ENCODE results near the gene SLCO2B1. TPM values are rescaled to one million over a fixed set of nuclear protein-coding genes. Genes with fewer than 3 reads are reported as not detected.

SLCO2B1 gene
- total and polyA plus RNA-seq, 4 donors, result 52.7 to 184 (median 135) TPM

DNA sequence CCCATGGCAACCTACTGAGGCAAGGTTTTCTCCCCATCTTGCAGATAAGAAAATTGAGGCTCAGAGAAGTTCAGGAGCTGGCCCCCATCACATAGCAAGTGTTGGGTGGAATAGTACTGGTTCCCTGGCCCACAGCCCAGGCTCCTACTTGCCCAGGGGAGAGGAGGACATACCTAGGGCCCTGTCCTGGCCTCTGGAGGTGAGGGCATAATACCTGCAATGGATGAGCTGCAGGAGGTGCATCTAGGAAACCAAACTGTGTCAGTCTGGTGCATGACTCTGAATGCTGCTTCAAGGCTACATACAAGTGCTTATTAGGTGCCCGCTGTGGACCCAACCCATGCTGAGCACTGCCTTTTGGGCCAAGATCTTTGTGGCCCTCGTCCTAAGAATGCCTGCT, 49.6 kb downstream of the SLCO2B1 start (continued):
- no peak for TF ChIP-seq EGR1 (IDR thresholded peaks at IDR 0.05; ENCODE audit: low read depth in 2 of 2)
- TF ChIP-seq GABPA (IDR thresholded peaks at IDR 0.05 in 1 of 2, conservative IDR thresholded peaks at IDR 0.05 in 1 of 2), result no peak
- TF ChIP-seq RXRA (IDR thresholded peaks at IDR 0.05), result no peak
- no peak for TF ChIP-seq TAF1 (conservative IDR thresholded peaks at IDR 0.05)
- no peak for TF ChIP-seq RAD21 (IDR thresholded peaks at IDR 0.05)
- TF ChIP-seq, protein P1, sequence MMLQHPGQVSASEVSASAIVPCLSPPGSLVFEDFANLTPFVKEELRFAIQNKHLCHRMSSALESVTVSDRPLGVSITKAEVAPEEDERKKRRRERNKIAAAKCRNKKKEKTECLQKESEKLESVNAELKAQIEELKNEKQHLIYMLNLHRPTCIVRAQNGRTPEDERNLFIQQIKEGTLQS (IDR thresholded peaks at IDR 0.05), result no peak
- TF ChIP-seq JUND (IDR thresholded peaks at IDR 0.05), result no peak
- TF ChIP-seq SP1 (IDR thresholded peaks at IDR 0.05), result no peak
- no peak for TF ChIP-seq YY1 (IDR thresholded peaks at IDR 0.05)

DNA sequence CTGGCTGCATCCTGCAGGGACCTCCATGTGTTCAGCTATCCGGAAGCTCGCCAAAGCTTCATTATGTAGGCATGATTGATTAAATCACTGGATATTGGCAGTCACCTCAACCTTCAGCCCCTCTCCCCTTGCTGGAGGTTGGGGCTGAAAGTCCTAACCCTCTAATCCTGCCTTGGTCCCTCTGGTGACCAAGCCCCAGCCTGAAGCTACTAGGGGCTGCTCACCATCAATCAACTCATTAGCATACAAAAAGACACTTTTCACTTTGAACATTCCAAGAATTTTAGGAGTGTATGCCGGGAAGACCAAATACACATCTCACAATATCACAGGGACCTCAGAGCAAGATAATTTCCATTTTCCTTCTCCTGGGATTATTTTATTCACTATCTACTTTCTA, 50.9 kb downstream of the SLCO2B1 start:
- TF ChIP-seq, protein P2, sequence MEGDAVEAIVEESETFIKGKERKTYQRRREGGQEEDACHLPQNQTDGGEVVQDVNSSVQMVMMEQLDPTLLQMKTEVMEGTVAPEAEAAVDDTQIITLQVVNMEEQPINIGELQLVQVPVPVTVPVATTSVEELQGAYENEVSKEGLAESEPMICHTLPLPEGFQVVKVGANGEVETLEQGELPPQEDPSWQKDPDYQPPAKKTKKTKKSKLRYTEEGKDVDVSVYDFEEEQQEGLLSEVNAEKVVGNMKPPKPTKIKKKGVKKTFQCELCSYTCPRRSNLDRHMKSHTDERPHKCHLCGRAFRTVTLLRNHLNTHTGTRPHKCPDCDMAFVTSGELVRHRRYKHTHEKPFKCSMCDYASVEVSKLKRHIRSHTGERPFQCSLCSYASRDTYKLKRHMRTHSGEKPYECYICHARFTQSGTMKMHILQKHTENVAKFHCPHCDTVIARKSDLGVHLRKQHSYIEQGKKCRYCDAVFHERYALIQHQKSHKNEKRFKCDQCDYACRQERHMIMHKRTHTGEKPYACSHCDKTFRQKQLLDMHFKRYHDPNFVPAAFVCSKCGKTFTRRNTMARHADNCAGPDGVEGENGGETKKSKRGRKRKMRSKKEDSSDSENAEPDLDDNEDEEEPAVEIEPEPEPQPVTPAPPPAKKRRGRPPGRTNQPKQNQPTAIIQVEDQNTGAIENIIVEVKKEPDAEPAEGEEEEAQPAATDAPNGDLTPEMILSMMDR (IDR thresholded peaks at IDR 0.05; ENCODE audit: low read depth, low read length, missing input control), result no peak
- TF ChIP-seq RXRA (IDR thresholded peaks at IDR 0.05), result no peak
- no peak for TF ChIP-seq FOXA1 (IDR thresholded peaks at IDR 0.05)
- TF ChIP-seq, protein P1 (IDR thresholded peaks at IDR 0.05), result no peak
- no peak for TF ChIP-seq GABPA (IDR thresholded peaks at IDR 0.05 in 1 of 2, conservative IDR thresholded peaks at IDR 0.05 in 1 of 2)
- TF ChIP-seq RAD21 (IDR thresholded peaks at IDR 0.05), result no peak
- no peak for TF ChIP-seq NR2F2 (IDR thresholded peaks at IDR 0.05)
- no peak for TF ChIP-seq FOXA2 (IDR thresholded peaks at IDR 0.05)
- TF ChIP-seq, protein P3, sequence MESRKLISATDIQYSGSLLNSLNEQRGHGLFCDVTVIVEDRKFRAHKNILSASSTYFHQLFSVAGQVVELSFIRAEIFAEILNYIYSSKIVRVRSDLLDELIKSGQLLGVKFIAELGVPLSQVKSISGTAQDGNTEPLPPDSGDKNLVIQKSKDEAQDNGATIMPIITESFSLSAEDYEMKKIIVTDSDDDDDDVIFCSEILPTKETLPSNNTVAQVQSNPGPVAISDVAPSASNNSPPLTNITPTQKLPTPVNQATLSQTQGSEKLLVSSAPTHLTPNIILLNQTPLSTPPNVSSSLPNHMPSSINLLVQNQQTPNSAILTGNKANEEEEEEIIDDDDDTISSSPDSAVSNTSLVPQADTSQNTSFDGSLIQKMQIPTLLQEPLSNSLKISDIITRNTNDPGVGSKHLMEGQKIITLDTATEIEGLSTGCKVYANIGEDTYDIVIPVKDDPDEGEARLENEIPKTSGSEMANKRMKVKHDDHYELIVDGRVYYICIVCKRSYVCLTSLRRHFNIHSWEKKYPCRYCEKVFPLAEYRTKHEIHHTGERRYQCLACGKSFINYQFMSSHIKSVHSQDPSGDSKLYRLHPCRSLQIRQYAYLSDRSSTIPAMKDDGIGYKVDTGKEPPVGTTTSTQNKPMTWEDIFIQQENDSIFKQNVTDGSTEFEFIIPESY (IDR thresholded peaks at IDR 0.05), result no peak
- TF ChIP-seq SP1 (IDR thresholded peaks at IDR 0.05), result no peak
- no peak for TF ChIP-seq EGR1 (IDR thresholded peaks at IDR 0.05; ENCODE audit: low read depth in 2 of 2)
- TF ChIP-seq JUND (IDR thresholded peaks at IDR 0.05), result no peak
- TF ChIP-seq HNF4A (conservative IDR thresholded peaks at IDR 0.05), result no peak
- TF ChIP-seq, protein P4, sequence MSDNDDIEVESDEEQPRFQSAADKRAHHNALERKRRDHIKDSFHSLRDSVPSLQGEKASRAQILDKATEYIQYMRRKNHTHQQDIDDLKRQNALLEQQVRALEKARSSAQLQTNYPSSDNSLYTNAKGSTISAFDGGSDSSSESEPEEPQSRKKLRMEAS (IDR thresholded peaks at IDR 0.05), result no peak
- TF ChIP-seq, protein P5, sequence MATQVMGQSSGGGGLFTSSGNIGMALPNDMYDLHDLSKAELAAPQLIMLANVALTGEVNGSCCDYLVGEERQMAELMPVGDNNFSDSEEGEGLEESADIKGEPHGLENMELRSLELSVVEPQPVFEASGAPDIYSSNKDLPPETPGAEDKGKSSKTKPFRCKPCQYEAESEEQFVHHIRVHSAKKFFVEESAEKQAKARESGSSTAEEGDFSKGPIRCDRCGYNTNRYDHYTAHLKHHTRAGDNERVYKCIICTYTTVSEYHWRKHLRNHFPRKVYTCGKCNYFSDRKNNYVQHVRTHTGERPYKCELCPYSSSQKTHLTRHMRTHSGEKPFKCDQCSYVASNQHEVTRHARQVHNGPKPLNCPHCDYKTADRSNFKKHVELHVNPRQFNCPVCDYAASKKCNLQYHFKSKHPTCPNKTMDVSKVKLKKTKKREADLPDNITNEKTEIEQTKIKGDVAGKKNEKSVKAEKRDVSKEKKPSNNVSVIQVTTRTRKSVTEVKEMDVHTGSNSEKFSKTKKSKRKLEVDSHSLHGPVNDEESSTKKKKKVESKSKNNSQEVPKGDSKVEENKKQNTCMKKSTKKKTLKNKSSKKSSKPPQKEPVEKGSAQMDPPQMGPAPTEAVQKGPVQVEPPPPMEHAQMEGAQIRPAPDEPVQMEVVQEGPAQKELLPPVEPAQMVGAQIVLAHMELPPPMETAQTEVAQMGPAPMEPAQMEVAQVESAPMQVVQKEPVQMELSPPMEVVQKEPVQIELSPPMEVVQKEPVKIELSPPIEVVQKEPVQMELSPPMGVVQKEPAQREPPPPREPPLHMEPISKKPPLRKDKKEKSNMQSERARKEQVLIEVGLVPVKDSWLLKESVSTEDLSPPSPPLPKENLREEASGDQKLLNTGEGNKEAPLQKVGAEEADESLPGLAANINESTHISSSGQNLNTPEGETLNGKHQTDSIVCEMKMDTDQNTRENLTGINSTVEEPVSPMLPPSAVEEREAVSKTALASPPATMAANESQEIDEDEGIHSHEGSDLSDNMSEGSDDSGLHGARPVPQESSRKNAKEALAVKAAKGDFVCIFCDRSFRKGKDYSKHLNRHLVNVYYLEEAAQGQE (IDR thresholded peaks at IDR 0.05), result no peak
- TF ChIP-seq TAF1 (conservative IDR thresholded peaks at IDR 0.05), result no peak
- H3K4me1 ChIP-seq (ENCODE audit: control insufficient read depth in 4 of 4, insufficient read depth in 4 of 4, low read length in 3 of 4), result peaks cover 12 to 55% (median 41%) of the 10 kb centered on the region in 4 donors
- no peaks in the 10 kb centered on the region for H3K27me3 ChIP-seq (ENCODE audit: control insufficient read depth in 4 of 4, insufficient read depth in 4 of 4, low read length in 3 of 4)
- WGBS, result 89% methylated on average over 3 of the region's 3 CpGs
- peaks cover 7 to 36% (median 33%) of the 10 kb centered on the region in 4 donors for H3K36me3 ChIP-seq (ENCODE audit: control insufficient read depth in 4 of 4, insufficient read depth in 3 of 4, low read depth in 1 of 4, low read length in 3 of 4)
- no peak overlapping the region for H3K9ac ChIP-seq (ENCODE audit: low read depth in 1 of 2, low read length in 2 of 2)
- no peak for DNase-seq (ENCODE audit: low spot score)
- H3K4me3 ChIP-seq (ENCODE audit: low read depth in 1 of 3, low read length in 3 of 3), result no peak overlapping the region
- H3K9me3 ChIP-seq (ENCODE audit: control insufficient read depth in 4 of 4, low read length in 3 of 4), result no peaks in the 10 kb centered on the region
- no peak overlapping the region for H3K27ac ChIP-seq (ENCODE audit: low read depth in 1 of 2, low read length in 2 of 2)

All from liver (tissue), 9 donors.